HG03565 (cell line): ENCODE results near the gene AATF.
"Not testable (repeated sequence)": the region's sequence is repeated elsewhere in the genome, so short reads cannot be mapped to it uniquely, and the experiment has no call there.

Source experiments
- ATAC-seq: cut with Tn5 transposase; IDR thresholded peaks from one replicate; pipeline ENCODE4 v1.9.1; 2021; ENCODE audit warnings: mild to moderate bottlenecking, moderate library complexity; ENCODE audit not compliant: unreplicated experiment

AATF gene

GRCh38 chr17:37068266-37068665, 119.5 kb downstream of the AATF start:
- no peak for ATAC-seq

GRCh38 chr17:37069087-37069486, 120.3 kb downstream of the AATF start:
- no peak for ATAC-seq

- ATAC-seq = not testable (repeated sequence)
Observed at GRCh38 chr17:37073464-37073863, 124.7 kb downstream of the AATF start.

- no peak for ATAC-seq
Observed at GRCh38 chr17:37079065-37079708, 130.4 kb downstream of the AATF start.

- no peak for ATAC-seq
Observed at GRCh38 chr17:37079735-37080134, 131.0 kb downstream of the AATF start.

- ATAC-seq = no peak
Observed at GRCh38 chr17:37081287-37081686, 132.5 kb downstream of the AATF start.

GRCh38 chr17:37082311-37082860, 133.6 kb downstream of the AATF start:
- ATAC-seq = no peak

GRCh38 chr17:37082985-37083384, 134.2 kb downstream of the AATF start:
- no peak for ATAC-seq

GRCh38 chr17:37083456-37083855, 134.7 kb downstream of the AATF start:
- no peak for ATAC-seq

GRCh38 chr17:37084372-37084771, 135.6 kb downstream of the AATF start:
- no peak for ATAC-seq

- ATAC-seq = no peak
Observed at GRCh38 chr17:37086334-37086733, 137.6 kb downstream of the AATF start.

GRCh38 chr17:37086948-37087347, 138.2 kb downstream of the AATF start:
- ATAC-seq = no peak

GRCh38 chr17:37087683-37088082, 138.9 kb downstream of the AATF start:
- no peak for ATAC-seq

- ATAC-seq = no peak
Observed at GRCh38 chr17:37088459-37088858, 139.7 kb downstream of the AATF start.

- no peak for ATAC-seq
Observed at GRCh38 chr17:37088913-37089312, 140.2 kb downstream of the AATF start.

GRCh38 chr17:37089956-37090355, 141.2 kb downstream of the AATF start:
- ATAC-seq = no peak

- no peak for ATAC-seq
Observed at GRCh38 chr17:37090941-37091340, 142.2 kb downstream of the AATF start.

- no peak for ATAC-seq
Observed at GRCh38 chr17:37092071-37092470, 143.3 kb downstream of the AATF start.

- no peak for ATAC-seq
Observed at GRCh38 chr17:37092701-37093100, 143.9 kb downstream of the AATF start.

- no peak for ATAC-seq
Observed at GRCh38 chr17:37094391-37094790, 145.6 kb downstream of the AATF start.

- no peak for ATAC-seq
Observed at GRCh38 chr17:37096071-37096470, 147.3 kb downstream of the AATF start.

GRCh38 chr17:37097154-37097553, 148.4 kb downstream of the AATF start:
- no peak for ATAC-seq

- ATAC-seq = no peak
Observed at GRCh38 chr17:37098152-37098551, 149.4 kb downstream of the AATF start.
